ENCODE results near the gene FBL.
"Not testable (repeated sequence)": the region's sequence is repeated elsewhere in the genome, so short reads cannot be mapped to it uniquely, and the experiment has no call there.

- TF ChIP-seq CTCF (conservative IDR thresholded peaks at IDR 0.05; ENCODE audit: low read length); EZH2phosphoT487 (IDR thresholded peaks at IDR 0.05; ENCODE audit: borderline replicate concordance): not testable (repeated sequence)
Measured at GRCh38 chr19:39877488-39877887, 31.3 kb upstream of the FBL start.
